Osteoblast (primary cell): ENCODE data around the gene FRMD3. TPM values are rescaled to one million over a fixed set of nuclear protein-coding genes. Genes with fewer than 3 reads are reported as not detected.

ENCODE experiments used
- DNase-seq: peaks from one replicate; pipeline ENCODE4 v3.0.0; 2011; ENCODE audit warnings: low spot score, mixed read lengths; ENCODE audit not compliant: insufficient read length; ENCODE audit errors: missing footprints
- H2AFZ ChIP-seq: 2 replicates; pipeline ENCODE4 v1.6.0; 2011; ENCODE audit warnings: mild to moderate bottlenecking, low read length
- H3K27ac ChIP-seq: 2 replicates; pipeline ENCODE4 v1.5.1; 2011; ENCODE audit warnings: mild to moderate bottlenecking, low read depth, low read length, moderate library complexity
- H3K27me3 ChIP-seq: 2 replicates; pipeline ENCODE4 v1.6.0; 2012; ENCODE audit warnings: mild to moderate bottlenecking, control low read depth, inconsistent platforms, low read length, moderate library complexity; ENCODE audit not compliant: insufficient read depth
- H3K36me3 ChIP-seq: 2 replicates; pipeline ENCODE4 v1.5.1; 2011; ENCODE audit warnings: mild to moderate bottlenecking, low read length, control low read depth, moderate library complexity; ENCODE audit not compliant: insufficient read depth
- H3K4me1 ChIP-seq: 2 replicates; pipeline ENCODE4 v1.5.1; 2011; ENCODE audit warnings: mild to moderate bottlenecking, low read length, control low read depth, moderate library complexity; ENCODE audit not compliant: insufficient read depth
- H3K4me2 ChIP-seq: 2 replicates; pipeline ENCODE4 v1.6.0; 2011; ENCODE audit warnings: mild to moderate bottlenecking, low read length; ENCODE audit not compliant: insufficient read depth
- H3K4me3 ChIP-seq: fragments of 200-600 bp; sonication (generic); 3 replicates; pipeline ENCODE4 v1.5.1; 2012; ENCODE audit warnings: mild to moderate bottlenecking, low read length, inconsistent platforms; ENCODE audit not compliant: insufficient read depth
- H3K79me2 ChIP-seq: 2 replicates; pipeline ENCODE4 v1.6.0; 2012; ENCODE audit warnings: mild to moderate bottlenecking, low read length, control low read depth, inconsistent platforms; ENCODE audit not compliant: insufficient read depth
- H3K9me3 ChIP-seq: 2 replicates; pipeline ENCODE4 v1.5.1; 2011; ENCODE audit warnings: low read depth, low read length, control low read depth
- H4K20me1 ChIP-seq: 2 replicates; pipeline ENCODE4 v1.6.0; 2012; ENCODE audit warnings: mild to moderate bottlenecking, low read length, control low read depth; ENCODE audit not compliant: insufficient read depth
- total RNA-seq: library from RNA; depleted of rRNA; stranded (reverse); fragments of >200 nt; gene quantifications from 2 replicates; pipeline ENCODE4 v1.2.3, GENCODE V29; 2012
- TF ChIP-seq, protein P1 (sequence below): IDR thresholded peaks from 2 replicates; pipeline ENCODE4 v1.5.1; 2011; ENCODE audit warnings: mild to moderate bottlenecking, low read depth, low read length, moderate library complexity; ENCODE audit errors: extremely low read depth

FRMD3 gene
- total RNA-seq, 1 donor, result 0.36 TPM

- no peak overlapping the region for H3K4me3 ChIP-seq
- no peaks in the 10 kb centered on the region for H4K20me1 ChIP-seq
- TF ChIP-seq, protein P1, sequence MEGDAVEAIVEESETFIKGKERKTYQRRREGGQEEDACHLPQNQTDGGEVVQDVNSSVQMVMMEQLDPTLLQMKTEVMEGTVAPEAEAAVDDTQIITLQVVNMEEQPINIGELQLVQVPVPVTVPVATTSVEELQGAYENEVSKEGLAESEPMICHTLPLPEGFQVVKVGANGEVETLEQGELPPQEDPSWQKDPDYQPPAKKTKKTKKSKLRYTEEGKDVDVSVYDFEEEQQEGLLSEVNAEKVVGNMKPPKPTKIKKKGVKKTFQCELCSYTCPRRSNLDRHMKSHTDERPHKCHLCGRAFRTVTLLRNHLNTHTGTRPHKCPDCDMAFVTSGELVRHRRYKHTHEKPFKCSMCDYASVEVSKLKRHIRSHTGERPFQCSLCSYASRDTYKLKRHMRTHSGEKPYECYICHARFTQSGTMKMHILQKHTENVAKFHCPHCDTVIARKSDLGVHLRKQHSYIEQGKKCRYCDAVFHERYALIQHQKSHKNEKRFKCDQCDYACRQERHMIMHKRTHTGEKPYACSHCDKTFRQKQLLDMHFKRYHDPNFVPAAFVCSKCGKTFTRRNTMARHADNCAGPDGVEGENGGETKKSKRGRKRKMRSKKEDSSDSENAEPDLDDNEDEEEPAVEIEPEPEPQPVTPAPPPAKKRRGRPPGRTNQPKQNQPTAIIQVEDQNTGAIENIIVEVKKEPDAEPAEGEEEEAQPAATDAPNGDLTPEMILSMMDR, result no peak
- no peak overlapping the region for H2AFZ ChIP-seq
- DNase-seq, result no peak
- H3K27me3 ChIP-seq, result no peaks in the 10 kb centered on the region
- H3K27ac ChIP-seq, result no peak overlapping the region
- peaks cover 4% of the 10 kb centered on the region for H3K4me1 ChIP-seq
- H3K36me3 ChIP-seq, result no peaks in the 10 kb centered on the region
- no peak overlapping the region for H3K4me2 ChIP-seq
- H3K9me3 ChIP-seq, result no peaks in the 10 kb centered on the region
- H3K79me2 ChIP-seq, result no peaks in the 10 kb centered on the region
Measured at GRCh38 chr9:83468821-83469220, 69.4 kb downstream of the FRMD3 start.

GRCh38 chr9:83466877-83467276, 71.3 kb downstream of the FRMD3 start:
- Histone ChIP-seq H3K36me3 (no peaks in the 10 kb centered on the region), H3K4me1 (no peaks in the 10 kb centered on the region), H3K27ac (no peak overlapping the region), H3K9me3 (no peaks in the 10 kb centered on the region), H3K4me2 (no peak overlapping the region), H4K20me1 (no peaks in the 10 kb centered on the region), H3K4me3 (no peak overlapping the region), H2AFZ (no peak overlapping the region), H3K27me3 (no peaks in the 10 kb centered on the region), H3K79me2 (no peaks in the 10 kb centered on the region)
- TF ChIP-seq, protein P1, result no peak
- DNase-seq, result no peak

- Histone ChIP-seq H3K27ac (no peak overlapping the region), H3K4me2 (no peak overlapping the region), H3K9me3 (no peaks in the 10 kb centered on the region), H3K4me1 (no peaks in the 10 kb centered on the region), H4K20me1 (no peaks in the 10 kb centered on the region), H3K4me3 (no peak overlapping the region), H3K36me3 (no peaks in the 10 kb centered on the region), H3K79me2 (no peaks in the 10 kb centered on the region), H3K27me3 (no peaks in the 10 kb centered on the region), H2AFZ (no peak overlapping the region)
- TF ChIP-seq, protein P1, result no peak
- DNase-seq, result no peak
Measured at GRCh38 chr9:83466351-83466750, 71.8 kb downstream of the FRMD3 start.

GRCh38 chr9:83459830-83460229, 78.4 kb downstream of the FRMD3 start:
- no peak for DNase-seq
- no peaks in the 10 kb centered on the region for H3K4me1 ChIP-seq
- H3K4me3 ChIP-seq, result no peak overlapping the region
- H3K9me3 ChIP-seq, result no peaks in the 10 kb centered on the region
- no peaks in the 10 kb centered on the region for H4K20me1 ChIP-seq
- H3K27me3 ChIP-seq, result no peaks in the 10 kb centered on the region
- no peaks in the 10 kb centered on the region for H3K79me2 ChIP-seq
- no peak overlapping the region for H3K27ac ChIP-seq
- TF ChIP-seq, protein P1, result no peak
- no peak overlapping the region for H2AFZ ChIP-seq
- no peaks in the 10 kb centered on the region for H3K36me3 ChIP-seq
- H3K4me2 ChIP-seq, result no peak overlapping the region
